HG03280 (cell line): ENCODE measurements around the gene RETREG1.
"Not testable (repeated sequence)": the region's sequence is repeated elsewhere in the genome, so short reads cannot be mapped to it uniquely, and the experiment has no call there.

Experiments used
- ATAC-seq: cut with Tn5 transposase; IDR thresholded peaks from one replicate; pipeline ENCODE4 v1.9.1; 2021; ENCODE audit warnings: mild to moderate bottlenecking, moderate library complexity; ENCODE audit not compliant: unreplicated experiment

RETREG1 gene

DNA sequence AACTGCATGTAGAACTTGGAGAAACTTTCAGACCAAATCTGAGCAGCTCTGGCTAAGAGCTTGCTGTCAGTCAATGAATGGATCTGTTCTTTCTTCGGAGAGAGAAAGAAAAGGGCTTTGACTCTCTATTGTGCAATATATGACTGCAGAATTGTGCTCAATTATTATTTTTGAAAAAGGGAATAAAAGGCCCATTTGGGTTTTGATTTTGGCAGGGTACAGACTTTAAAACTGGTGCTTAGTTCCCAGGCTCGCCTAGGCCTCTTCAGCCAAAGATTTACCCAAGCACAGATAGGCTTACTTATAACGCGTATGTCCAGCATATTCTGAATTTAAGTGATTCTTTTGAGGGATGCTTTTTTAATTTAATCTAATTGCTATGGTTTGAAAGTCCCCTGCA, 59.3 kb downstream of the RETREG1 start:
- no peak for ATAC-seq

DNA sequence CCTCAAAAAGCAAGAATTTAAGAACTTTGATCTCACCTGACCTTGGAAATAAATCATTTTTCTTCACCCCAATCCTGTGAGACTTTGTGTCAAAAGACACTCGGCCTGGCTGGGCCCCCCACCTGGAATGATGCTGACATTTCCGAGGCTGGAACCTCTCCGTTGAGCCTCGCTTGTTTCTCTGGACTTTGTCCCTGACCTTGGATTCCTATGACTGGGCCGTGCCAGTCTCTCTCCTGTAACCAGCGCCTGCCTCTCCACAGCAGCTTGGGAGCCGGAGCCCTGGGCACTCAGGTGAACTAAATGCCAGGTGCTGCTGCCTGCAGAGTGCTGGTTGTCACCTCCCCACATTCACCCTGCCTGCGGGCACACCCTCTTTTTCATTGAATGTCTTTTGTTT, 62.7 kb downstream of the RETREG1 start:
- no peak for ATAC-seq

DNA sequence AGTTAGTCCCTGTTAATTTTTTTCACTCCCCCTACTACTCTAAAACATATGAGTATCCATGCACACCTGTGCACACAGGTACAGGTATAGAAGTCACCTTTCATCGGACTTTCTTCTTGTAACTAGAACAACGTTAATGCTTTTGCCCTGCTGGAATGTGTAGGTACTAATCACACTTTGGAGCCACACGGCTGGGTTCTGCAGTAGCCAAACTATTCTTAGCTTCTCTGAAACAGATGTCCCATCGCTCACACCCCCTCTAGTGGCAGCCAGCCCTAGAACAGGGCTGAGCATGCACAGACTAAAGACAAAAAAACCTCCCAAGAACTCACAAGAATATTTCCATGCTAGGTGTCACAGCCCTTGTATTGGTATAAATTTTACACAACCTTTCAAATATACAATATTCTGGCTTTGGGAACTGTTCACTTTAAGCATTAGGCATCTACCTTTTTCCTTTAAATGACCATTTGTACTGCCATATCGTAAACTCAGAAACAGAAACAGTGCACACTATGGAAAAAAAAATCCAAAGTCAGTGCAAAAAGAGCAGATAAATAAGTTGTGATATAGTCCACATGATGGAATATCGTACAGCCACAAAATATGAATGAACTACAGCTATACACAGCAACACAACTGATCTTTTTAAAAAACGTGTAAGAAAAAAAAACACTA, 64.0 kb downstream of the RETREG1 start:
- ATAC-seq = peak; percentile 87

DNA sequence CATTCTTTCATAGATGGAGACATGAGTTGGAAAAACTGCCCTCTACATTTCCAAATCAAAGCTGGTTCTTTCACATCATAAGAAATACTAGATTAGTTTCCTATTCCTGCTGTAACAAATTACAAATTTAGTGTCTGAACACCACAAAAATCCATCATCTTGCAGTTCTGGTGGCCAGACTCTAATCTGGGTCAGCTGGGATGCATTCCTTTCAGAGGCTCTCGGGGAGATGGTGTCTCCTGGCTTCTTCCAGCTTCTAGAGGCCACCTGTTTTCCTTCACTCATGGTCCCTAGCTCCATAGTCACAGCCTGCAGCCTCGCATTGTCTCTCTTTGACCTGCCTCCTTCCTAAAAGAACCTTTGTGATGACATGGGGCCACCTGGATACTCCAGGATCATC, 65.2 kb downstream of the RETREG1 start:
- no peak for ATAC-seq

DNA sequence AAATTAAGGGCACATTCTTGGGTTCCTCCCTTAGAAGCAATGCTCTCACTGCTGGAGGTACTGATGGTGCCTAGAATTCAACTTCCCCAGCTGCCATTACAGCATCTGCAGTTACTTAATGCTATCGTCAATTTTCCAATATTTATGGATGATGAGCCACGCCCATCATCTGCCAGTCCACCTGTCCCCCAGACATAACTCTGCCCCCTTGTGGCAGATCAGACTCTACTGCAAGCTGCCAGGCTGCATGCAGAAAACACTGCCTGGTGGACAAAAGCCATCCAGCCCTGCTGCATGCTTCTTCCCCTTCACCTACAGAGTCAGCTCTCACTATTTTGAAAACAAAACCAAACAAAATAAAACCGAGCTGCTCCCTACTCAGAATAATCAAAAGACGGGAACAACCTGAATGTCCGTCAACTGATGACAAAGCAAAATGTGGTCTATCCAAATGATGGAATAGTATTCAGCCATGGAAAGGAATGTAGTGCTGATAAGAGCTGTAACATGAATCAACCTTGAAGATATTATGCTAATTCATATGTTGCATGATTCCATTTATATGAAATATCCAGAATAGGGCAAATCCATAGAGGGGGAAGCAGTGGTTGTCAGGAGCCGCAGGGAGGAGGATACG, 66.4 kb downstream of the RETREG1 start:
- ATAC-seq = peak; percentile 73

DNA sequence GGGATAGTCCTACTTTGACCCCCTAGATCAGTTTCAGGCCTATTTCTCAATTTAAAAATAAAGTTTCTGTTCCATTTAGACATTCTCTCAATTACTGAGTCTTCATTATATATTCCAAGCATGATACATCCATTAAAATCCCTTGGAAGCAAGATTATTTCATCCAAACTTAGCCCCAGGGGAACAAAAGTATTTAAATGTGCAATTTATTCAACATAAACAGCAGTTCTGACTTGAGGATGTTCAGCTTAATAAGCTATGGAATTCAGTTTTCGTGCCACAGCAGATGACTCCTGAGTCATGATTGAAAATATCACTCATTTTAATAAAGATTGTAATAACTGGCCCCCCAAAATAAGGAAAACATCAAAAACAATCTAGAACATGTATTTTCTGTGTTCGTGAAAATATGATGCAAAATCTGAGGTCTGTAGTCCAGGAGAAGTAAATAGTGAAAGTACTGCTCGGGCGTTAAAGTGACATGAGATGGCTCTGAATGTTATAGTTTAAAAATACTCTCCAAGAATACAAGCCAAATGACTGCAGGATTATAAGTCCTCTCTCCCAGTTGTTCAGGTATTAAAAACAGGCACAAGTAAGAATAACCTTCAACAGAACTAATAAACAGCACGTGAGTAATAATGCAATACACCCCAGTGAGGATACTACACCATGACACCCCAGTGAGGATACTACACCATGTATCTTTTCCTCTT, 67.1 kb downstream of the RETREG1 start:
- ATAC-seq = no peak

DNA sequence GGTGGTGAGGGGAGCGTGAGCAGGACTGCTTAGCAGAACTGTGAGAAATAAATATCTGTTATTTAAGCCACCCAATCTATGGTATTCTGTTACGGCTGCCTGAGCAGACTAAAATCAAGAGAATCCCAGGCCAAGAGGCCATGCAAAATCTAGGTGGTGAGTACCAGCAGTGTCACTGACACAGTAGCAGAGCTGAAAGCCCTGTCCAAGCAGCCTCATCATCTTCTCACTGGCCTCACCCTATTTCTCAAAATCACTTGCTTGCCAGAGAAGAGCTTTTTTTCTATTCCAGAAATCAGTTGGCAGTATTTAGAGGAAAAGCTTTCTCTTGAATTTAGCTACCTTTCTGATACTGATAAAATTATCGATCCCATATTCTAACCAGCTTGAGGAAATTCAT, 68.0 kb downstream of the RETREG1 start:
- no peak for ATAC-seq

DNA sequence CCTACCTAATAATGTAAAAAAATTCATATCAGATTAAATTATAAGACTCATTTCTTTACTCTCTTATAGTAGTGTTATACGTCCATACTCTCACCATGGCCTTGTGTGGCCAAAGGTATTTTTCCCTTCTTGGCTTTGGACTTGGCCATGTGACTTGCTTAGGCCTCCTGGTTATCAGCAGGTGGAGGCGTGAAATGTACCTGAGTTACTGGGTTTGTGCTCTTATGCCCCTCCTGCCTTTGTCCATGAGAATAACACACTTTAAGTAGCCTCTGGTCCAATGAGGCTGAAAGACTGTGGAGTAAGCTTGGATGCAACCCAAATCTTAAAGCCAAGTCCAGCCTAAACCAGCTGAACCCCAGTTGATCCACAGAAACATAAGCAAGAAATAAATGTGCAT, 68.7 kb downstream of the RETREG1 start:
- ATAC-seq = no peak

DNA sequence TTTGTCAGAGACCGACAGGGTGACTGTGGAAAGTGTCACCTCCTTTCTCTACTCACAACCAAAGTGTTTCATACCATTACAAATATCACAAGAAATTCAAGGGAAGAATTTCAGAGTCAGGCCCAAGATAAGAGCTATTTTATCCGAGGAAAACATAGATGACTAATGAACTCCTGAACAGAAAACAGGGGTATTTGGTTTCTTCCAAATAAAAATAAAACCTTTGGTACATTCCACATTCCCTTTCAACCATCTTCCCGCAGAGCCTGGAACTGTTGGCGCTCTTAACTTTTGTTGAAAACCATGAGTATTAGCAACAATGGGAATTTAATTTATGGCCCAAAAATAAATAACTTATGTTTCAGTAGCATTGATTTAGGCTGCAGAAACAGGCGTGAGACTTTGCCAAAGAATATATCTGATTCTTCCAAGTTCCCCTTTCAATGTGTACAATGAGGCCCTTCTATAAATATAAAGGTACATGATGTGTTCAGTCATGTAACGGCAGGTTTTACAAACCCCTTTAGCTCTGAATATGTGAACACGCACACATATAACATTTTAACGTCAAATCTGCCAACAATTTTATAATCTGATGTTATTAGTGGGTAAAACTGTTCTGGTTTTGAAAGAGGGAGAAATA, 69.5 kb downstream of the RETREG1 start:
- no peak for ATAC-seq

DNA sequence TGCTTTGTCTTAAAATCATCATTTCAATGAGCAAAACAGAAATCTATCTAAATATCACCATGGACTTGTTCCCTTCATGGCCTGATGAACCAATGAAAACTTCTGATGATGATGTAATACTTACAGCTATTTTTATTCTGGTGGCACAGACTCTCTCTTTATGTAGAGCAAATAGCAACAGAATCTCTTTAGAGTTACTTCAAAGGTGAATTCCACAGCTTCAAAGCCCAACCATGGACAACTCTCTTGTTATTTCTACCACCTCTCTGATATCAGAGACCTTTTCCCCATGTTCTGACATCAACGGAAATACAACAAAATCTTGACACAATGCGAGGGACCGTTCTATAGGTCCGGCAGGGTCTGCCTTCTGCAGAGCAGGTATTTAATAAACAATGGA, 70.1 kb downstream of the RETREG1 start:
- no peak for ATAC-seq

DNA sequence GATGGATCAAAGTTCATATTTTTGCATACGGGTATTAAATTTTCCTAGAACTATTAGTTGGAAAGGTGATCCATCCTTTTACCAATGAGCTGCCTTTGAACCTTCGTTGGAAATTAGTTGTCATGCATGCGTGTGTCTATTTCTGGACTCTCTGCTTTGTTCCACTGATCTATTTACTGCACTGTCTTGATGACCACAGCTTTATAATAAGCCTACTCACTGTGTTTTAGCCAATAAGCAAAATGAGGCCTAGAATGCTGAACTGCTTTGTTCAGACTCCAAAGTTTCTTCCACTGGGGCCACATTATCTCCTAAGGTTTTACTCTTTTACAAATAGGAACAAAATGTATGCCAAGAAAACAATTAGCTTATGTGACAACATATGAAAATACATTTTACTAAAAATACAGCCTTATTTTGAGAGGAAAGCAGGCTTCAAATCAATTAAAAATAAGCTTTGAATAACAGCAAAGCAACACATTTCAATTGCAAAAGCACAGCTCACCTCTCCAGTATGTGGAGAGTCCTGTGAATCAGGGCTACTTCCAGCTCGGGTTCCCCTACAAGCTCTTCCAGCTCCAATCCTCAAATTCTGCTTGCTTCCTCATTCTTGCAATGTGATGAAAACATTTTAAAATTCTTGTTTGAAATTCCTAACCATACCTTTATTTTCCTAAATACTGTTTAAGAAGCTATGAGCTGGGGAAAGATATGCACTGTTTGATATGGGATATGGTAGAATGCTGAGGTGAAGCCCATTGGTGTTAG, 72.0 kb downstream of the RETREG1 start:
- no peak for ATAC-seq

DNA sequence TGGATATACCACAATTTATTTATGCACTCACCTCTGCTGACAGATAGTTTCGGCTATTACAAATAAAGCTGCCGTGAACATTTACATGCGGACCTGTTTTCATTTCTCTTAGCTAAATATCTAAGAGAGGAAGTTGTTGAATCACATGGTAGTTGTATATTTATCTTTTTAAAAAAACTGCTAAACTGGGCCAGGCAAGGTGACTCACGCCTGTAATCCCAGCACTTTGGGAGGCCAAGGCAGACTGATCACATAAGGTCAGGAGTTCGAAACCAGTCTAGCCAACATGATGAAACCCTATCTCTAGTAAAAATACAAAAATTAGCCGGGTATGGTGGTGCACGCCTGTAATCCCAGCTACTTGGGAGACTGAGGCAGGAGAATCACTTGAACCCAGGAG, 73.6 kb downstream of the RETREG1 start:
- ATAC-seq = not testable (repeated sequence)

DNA sequence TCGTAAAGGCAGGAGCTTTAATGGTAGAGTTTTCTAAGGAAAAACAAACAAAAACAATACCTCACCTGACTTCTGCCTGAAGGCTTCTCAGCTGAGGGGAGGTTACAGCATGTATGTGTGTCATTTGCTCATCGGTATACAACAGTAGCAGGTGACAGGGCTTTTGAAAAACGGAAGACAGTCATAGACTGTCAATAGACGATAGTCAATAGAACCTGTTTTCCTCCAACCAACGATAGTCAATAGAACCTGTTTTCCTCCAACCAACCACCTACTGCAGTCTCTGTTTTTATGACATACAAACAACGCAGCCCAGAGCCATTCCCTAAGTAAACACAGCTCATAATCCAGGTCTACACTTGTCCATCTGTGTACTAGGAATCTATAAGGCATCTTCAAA, 74.6 kb downstream of the RETREG1 start:
- no peak for ATAC-seq

DNA sequence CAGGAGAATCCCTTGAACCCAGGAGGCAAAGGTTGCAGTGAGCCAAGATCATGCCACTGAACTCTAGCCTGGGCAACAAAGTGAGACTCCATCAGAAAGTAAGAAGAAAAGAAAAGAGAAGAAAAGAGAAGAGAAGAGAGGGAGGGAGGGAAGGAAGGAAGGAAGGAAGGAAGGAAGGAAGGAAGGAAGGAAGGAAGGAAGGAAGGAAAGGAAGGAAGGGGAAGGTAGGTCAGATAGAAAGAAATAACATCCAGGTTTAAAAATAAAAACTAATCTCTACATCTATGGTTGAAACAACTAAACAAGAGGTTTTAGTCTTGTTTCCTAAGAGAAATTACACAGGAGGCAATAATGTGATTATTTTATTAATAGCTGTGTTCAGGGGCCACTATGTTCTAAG, 75.2 kb downstream of the RETREG1 start:
- ATAC-seq = not testable (repeated sequence)

DNA sequence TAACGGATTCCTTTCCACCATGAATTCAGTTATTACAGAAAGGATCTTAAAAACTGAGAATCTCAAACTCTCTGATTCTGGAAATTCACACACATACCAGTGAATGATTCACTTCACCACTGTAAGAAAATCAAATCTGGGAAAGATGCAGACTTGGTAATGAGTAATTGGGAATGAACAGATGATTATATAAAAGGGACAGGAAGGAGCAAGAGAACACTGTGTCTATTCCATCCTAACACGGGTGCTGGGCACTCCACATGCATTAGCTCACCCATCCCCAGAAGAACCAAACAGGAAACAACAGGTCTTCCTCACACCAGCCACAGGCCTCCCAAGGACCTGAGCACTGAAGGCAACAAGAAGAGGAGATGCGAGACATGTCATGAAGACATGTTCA, 76.4 kb downstream of the RETREG1 start:
- no peak for ATAC-seq

DNA sequence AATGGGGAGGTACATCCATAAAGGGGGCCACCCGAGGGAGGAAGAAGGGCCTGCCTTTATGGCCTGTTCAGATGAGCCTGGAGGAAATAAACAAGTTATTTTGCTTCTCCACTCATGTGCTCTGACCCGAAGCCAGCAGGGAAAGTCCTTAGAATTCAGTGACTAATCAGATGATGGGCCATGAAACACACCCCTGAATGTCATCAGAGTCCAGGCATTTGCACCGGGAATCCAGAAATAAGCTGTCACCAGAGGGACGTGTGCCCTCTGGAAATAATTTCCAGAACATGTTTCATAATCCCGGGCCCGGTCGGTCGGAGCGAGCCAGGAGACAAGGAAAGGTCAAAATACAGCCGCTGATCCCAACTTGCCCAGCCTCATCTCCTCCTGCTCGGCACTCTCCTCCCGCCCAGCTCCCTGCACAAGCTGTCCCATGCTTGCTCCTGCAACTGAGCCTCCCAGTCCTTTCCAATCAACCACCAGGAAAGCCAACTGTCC, 77.6 kb downstream of the RETREG1 start:
- no peak for ATAC-seq

DNA sequence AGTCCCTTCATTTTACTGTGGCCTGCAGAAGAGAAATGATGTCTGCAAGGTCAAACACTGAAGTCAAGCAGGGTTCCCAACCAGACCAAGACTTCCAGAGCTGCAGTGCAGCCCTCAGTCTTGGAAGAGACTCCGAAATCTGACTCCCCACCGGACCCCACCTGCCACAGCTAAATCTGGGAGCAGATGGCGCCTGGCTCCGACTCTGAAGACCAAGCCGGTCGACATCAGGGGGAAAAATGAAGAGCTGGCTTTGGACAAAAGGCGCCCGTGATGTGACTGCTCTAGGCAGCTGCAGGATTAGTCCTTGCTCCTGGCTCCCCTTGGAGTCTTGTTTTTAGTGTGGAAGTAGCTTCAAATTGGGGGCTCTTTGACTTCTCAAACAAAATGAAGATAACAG, 78.8 kb downstream of the RETREG1 start:
- no peak for ATAC-seq

DNA sequence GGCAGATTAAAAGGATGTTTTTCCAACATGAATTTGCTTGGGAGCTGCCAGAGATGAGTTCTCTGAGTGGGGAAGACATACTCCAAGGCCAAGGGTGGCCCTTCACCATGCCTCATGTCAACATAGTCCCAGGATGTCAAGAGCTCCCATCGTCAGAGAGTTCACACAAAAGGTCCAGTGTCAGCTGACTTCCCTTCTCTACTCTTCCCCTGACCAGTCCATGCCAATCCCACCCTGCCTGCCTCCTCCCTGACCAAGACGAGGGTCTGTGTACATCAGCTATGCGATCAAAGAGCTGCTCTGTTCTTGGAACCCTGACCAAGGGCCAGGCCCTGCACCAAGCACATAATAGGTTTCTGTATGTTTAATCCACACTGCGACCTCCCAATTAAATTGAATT, 80.0 kb downstream of the RETREG1 start:
- ATAC-seq = no peak

DNA sequence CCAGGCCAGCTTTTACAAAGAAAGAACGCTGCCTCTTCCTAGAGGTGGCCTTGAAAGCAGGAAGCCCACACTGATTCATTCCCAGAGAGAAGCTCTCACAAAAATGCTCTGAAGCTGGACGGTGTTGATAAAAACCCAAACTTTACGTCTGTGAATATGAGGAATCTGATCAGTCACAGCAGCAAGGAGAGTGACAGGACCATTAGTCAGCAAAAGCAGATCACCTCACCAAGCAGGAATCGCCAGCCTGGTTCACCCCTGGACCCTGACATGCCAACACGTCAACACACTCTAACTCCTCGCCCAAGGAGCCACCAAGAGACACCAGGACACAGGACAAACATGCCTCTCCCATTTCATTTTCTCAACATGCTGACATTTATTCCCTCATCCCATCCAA, 80.6 kb downstream of the RETREG1 start:
- no peak for ATAC-seq

DNA sequence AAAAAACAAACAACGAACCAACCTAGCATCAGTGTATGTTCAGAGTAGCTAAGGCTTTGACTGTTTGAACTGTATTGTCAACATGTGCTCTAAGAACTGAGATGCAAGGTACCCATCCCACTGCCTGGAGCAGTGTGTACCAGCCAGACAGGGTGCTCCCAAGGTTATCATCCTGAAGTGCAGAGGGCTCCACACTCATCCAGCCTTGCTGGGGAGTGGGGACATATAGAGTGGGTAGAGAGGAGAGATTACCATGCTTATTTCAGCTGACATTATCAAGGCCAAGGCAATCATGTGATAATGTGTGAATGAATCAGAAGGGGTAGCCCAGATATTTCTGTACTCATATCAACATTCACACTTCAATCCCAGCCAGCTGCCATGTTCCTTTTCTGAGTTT, 82.5 kb downstream of the RETREG1 start:
- ATAC-seq = no peak
